ENCODE measurements around the gene PDCD1. TPM values are rescaled to one million over a fixed set of nuclear protein-coding genes. Genes with fewer than 3 reads are reported as not detected.

PDCD1 gene
- total RNA-seq, 1 experiment from 2014 or later = 0.22 TPM

DNA sequence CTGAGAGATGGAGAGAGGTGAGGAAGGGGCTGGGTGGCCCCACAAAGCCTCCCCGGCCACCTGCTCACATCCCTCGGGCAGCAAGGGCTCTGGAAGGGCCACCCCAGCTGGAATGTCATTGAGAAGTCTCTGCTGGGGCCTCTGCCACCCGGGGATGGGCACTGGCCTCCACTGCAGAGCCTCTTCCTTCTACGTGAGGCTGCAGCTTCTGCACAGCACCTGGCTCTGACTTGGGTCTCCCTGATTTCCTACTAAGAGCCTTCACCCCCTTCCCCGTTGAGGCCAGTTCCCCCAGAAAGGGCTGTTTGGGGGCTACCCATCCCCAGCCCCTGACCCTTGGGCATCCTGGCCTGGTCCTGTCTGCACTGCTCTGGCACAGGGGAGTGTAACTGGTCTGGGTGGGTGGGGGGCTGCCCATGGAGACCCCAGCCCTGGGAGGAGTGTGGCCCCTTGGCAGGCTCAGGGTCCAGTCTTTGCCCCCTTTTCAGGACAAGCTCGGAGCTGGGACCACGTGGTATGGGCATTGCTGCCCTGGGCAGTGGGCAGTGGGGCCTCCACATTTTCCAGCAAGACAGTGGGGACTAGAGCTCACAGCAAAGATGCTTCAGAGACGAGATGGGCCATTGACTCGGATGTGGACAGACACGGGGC is 5.6 kb downstream of the PDCD1 start:
- H4K20me1 ChIP-seq (ENCODE audit: insufficient read depth) = no peaks in the 10 kb centered on the region
- H3K9ac ChIP-seq (ENCODE audit: low read length) = no peak overlapping the region
- no peak overlapping the region for H2AFZ ChIP-seq (ENCODE audit: low read depth, low read length, poor library complexity, severe bottlenecking)
- BruUV-seq (replicated peaks) = no TSS peak
- H3K4me1 ChIP-seq (ENCODE audit: control insufficient read depth in 1 of 2, insufficient read depth in 2 of 2, low read length in 2 of 2) = no peaks in the 10 kb centered on the region
- intact Hi-C loops (cut with micrococcal nuclease) = no loop called here
- H3K9me2 ChIP-seq (ENCODE audit: insufficient read depth) = no peaks in the 10 kb centered on the region
- no peak overlapping the region for H3K4me3 ChIP-seq (replicated peaks in 1 of 2; ENCODE audit: low read depth in 1 of 2, low read length in 2 of 2)
- no peak for ATAC-seq
- H3K79me2 ChIP-seq (ENCODE audit: insufficient read depth, low read length) = no peaks in the 10 kb centered on the region
- ChIA-PET CTCF (no interaction called here), POLR2A (no interaction called here), RAD21 (ENCODE audit: low non-redundant PET in 1 of 2, low total read pairs in 2 of 2, uncharacterized antibody in 2 of 2, unreplicated experiment in 2 of 2) (no interaction called here)
- no peak for DNase-seq (ENCODE audit: low read depth, low spot score)
- no peaks in the 10 kb centered on the region for H3K9me3 ChIP-seq (ENCODE audit: control insufficient read depth in 1 of 2, insufficient read depth in 1 of 2, low read depth in 1 of 2, low read length in 2 of 2)
- no peaks in the 10 kb centered on the region for H3K36me3 ChIP-seq (ENCODE audit: control insufficient read depth in 1 of 2, insufficient read depth in 2 of 2, low read length in 2 of 2)
- H3K27me3 ChIP-seq (ENCODE audit: insufficient read depth, low read length) = no peaks in the 10 kb centered on the region
- no peak overlapping the region for H3K27ac ChIP-seq (ENCODE audit: low read depth, low read length)
- no peak overlapping the region for H3K4me2 ChIP-seq (ENCODE audit: low read length)
- TF ChIP-seq TCF7L2 (IDR thresholded peaks at IDR 0.05; ENCODE audit: borderline replicate concordance, extremely low read depth, insufficient read depth, insufficient read length) (no peak), CBX3 (IDR thresholded peaks at IDR 0.05; ENCODE audit: low read depth) (no peak), SRF (IDR thresholded peaks at IDR 0.05; ENCODE audit: low read depth) (no peak), CEBPB (IDR thresholded peaks at IDR 0.05; ENCODE audit: low read depth) (no peak), YY1 (IDR thresholded peaks at IDR 0.05; ENCODE audit: extremely low read depth, insufficient replicate concordance, low read depth, low read length) (no peak), RAD21 (IDR thresholded peaks at IDR 0.05; ENCODE audit: low read depth) (no peak), POLR2A (IDR thresholded peaks at IDR 0.05; ENCODE audit: borderline replicate concordance, extremely low read depth, insufficient read depth, insufficient read length) (no peak), EGR1 (IDR thresholded peaks at IDR 0.05; ENCODE audit: low read depth) (no peak), POLR2AphosphoS5 (IDR thresholded peaks at IDR 0.05; ENCODE audit: low read depth, low read length) (no peak), FOSL1 (IDR thresholded peaks at IDR 0.05; ENCODE audit: low read depth) (no peak), JUND (IDR thresholded peaks at IDR 0.05) (no peak), ZFX (IDR thresholded peaks at IDR 0.05) (no peak)
- TF ChIP-seq, protein P1, sequence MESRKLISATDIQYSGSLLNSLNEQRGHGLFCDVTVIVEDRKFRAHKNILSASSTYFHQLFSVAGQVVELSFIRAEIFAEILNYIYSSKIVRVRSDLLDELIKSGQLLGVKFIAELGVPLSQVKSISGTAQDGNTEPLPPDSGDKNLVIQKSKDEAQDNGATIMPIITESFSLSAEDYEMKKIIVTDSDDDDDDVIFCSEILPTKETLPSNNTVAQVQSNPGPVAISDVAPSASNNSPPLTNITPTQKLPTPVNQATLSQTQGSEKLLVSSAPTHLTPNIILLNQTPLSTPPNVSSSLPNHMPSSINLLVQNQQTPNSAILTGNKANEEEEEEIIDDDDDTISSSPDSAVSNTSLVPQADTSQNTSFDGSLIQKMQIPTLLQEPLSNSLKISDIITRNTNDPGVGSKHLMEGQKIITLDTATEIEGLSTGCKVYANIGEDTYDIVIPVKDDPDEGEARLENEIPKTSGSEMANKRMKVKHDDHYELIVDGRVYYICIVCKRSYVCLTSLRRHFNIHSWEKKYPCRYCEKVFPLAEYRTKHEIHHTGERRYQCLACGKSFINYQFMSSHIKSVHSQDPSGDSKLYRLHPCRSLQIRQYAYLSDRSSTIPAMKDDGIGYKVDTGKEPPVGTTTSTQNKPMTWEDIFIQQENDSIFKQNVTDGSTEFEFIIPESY (IDR thresholded peaks at IDR 0.05; ENCODE audit: extremely low read depth, insufficient replicate concordance, low read length) = no peak
- TF ChIP-seq, protein P2, sequence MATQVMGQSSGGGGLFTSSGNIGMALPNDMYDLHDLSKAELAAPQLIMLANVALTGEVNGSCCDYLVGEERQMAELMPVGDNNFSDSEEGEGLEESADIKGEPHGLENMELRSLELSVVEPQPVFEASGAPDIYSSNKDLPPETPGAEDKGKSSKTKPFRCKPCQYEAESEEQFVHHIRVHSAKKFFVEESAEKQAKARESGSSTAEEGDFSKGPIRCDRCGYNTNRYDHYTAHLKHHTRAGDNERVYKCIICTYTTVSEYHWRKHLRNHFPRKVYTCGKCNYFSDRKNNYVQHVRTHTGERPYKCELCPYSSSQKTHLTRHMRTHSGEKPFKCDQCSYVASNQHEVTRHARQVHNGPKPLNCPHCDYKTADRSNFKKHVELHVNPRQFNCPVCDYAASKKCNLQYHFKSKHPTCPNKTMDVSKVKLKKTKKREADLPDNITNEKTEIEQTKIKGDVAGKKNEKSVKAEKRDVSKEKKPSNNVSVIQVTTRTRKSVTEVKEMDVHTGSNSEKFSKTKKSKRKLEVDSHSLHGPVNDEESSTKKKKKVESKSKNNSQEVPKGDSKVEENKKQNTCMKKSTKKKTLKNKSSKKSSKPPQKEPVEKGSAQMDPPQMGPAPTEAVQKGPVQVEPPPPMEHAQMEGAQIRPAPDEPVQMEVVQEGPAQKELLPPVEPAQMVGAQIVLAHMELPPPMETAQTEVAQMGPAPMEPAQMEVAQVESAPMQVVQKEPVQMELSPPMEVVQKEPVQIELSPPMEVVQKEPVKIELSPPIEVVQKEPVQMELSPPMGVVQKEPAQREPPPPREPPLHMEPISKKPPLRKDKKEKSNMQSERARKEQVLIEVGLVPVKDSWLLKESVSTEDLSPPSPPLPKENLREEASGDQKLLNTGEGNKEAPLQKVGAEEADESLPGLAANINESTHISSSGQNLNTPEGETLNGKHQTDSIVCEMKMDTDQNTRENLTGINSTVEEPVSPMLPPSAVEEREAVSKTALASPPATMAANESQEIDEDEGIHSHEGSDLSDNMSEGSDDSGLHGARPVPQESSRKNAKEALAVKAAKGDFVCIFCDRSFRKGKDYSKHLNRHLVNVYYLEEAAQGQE (IDR thresholded peaks at IDR 0.05; ENCODE audit: low read depth) = no peak
- TF ChIP-seq, protein P3, sequence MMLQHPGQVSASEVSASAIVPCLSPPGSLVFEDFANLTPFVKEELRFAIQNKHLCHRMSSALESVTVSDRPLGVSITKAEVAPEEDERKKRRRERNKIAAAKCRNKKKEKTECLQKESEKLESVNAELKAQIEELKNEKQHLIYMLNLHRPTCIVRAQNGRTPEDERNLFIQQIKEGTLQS (IDR thresholded peaks at IDR 0.05) = no peak

Data from HCT116 (cell line).